Muscle layer of duodenum (tissue), 2 donors: ENCODE results near the gene MRGPRG.

ENCODE experiments used
- H3K27ac ChIP-seq: one replicate; pipeline ENCODE4 v1.7.0; 2013; ENCODE audit warnings: mild to moderate bottlenecking, low read length
- H3K27me3 ChIP-seq: one replicate; pipeline ENCODE4 v1.7.0; 2013; ENCODE audit warnings: low read depth, mild to moderate bottlenecking, control low read depth, low read length
- H3K36me3 ChIP-seq, 2 donors: one replicate each; pipeline ENCODE4 v1.7.0; 2013; ENCODE audit warnings: low read length in 2 of 2, control low read depth in 1 of 2, mild to moderate bottlenecking in 1 of 2; ENCODE audit not compliant: insufficient read depth in 2 of 2, control insufficient read depth in 1 of 2
- H3K4me1 ChIP-seq, 2 donors: one replicate each; pipeline ENCODE4 v1.7.0; 2013; ENCODE audit warnings: low read length in 2 of 2, mild to moderate bottlenecking in 2 of 2, control low read depth in 1 of 2, moderate library complexity in 1 of 2; ENCODE audit not compliant: insufficient read depth in 2 of 2, control insufficient read depth in 1 of 2
- H3K4me3 ChIP-seq, 2 donors: one replicate each; pipeline ENCODE4 v1.7.0; 2013; ENCODE audit warnings: low read length in 2 of 2, low read depth in 1 of 2, mild to moderate bottlenecking in 1 of 2
- H3K9me3 ChIP-seq, 2 donors: one replicate each; pipeline ENCODE4 v1.7.0; 2013; ENCODE audit warnings: low read length in 2 of 2, control low read depth in 1 of 2, mild to moderate bottlenecking in 1 of 2; ENCODE audit not compliant: control insufficient read depth in 1 of 2
- donor health status: healthy.

MRGPRG gene

DNA sequence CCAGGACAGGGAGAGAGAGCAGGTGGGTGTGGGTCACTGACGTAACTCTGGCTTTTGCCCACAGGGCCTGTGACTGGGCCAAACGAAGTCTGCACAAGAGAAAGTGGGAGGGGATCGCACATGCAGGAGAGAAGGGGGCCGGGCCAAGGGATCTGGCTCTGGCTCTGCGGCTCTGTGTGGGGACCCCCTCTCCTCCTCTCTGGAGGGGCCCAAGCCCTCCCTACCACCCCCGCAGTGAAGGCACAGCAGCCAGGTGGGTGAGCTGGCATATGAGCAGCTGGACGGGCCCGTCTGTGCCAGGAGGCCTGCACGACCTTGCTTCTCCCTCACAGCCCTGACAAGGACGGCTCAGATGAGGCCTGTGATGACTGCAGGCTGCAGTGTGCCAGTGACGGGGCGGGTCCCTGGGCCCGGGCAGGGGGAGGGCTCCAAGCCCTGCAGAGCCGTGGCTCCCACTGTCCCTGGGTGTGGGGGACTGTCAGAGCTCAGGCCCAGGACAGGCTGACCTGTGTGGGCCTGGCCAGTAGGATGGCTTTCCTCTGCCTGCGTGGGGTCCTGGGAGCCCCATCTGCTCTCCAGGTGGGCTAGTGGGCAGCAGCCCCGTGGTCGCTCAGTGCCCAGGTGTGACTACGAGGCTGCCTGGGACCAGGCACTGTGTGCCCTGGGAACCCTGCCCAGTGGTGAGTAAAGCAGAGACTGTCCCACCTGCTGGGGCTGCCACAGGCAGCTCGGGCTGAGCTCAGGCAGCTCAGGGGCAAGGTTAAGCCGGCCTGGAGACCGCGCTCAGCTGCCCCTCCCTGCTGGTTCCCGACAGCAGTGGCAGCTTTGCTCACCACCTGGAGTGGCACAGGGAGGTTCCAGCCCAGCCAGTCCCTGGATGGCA is 22.2 kb downstream of the MRGPRG start:
- Histone ChIP-seq H3K27ac (no peak overlapping the region), H3K4me1 (no peaks in the 10 kb centered on the region), H3K36me3 (no peaks in the 10 kb centered on the region), H3K9me3 (no peaks in the 10 kb centered on the region), H3K4me3 (no peak overlapping the region), H3K27me3 (peaks cover 2% of the 10 kb centered on the region)

DNA sequence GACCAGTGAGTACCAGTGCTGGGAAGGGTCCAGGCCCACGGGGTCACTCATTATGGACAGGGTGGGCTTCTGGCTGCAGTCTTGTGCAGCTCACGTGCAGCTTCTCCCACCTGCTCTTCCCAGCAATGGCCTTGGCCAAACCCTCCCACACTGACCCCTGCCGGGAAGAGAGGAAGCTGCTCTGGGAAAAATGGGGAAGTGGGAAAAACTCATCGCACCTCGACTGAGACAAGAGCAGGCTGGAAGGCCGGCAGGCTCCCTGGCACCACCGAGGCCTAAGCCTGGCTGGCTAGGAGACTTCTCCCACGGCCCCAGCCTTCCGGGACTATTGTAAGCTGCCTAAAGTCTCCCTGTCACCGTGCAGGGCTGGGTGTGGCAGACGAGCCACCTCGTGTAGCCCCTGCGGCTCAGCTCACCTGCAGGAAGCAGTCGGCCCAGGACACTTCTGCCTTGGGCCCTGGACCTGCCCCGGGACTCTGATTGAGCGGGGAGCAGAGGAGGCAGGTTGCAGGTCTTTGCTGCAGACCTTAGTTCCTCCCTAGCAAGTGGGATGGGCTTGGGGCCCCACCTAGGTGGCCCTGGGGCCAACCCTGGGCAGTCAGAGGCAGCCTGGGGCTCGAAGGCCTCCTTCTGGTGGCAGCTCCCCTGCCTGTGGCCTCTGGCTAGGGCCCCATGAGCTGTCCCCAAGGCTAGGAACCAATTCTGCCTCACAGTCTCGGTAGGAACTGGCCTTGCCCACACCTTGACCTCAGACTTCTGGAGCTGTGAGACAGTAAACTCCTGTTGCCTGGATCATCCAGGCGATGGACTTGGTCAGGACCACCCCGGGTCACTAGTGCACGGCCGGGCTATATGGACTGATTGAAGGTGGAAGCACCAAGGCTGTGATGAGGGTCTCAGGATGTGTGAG is 23.1 kb downstream of the MRGPRG start:
- H3K27me3 ChIP-seq = no peaks in the 10 kb centered on the region
- H3K4me1 ChIP-seq = no peaks in the 10 kb centered on the region
- no peak overlapping the region for H3K27ac ChIP-seq
- no peaks in the 10 kb centered on the region for H3K36me3 ChIP-seq
- H3K4me3 ChIP-seq = no peak overlapping the region
- H3K9me3 ChIP-seq = no peaks in the 10 kb centered on the region

DNA sequence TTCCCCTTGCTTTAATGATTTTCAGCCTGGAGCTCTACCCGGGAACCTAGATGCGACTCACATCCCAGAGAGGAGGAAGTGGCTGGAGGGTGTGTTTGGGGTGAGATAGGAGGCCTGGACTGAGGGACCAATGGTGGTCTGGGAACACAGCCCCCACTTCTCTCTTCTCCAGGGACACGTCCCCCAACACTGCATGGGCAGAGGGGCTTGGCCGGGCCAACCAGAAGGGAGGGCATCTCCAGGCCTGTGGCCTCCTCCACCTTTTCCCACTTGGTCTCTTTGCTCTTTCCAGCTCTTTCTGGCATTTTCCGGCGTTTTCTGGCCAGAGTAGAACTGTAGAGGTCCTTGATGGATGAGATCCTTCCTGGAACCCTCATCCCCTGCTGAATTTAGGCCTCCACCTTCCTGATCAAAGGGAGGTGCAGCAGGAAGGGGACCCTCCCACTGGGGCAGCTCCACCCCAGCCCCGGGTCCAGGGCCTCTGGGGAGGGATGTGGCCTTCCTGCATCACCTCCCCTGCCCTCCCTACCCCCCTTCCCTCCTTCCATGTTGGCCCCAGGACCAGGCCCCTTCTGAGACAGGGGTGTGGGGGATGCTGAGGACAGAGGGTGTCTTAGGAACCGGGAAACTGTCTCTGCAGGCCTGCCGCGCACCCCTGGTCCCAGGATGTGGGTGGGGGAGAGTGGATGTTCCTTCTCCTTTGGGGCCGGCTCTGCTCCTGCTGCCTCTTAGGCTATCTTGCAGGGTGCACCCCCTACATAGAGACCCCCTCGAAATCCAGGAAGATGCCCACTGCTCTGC is 24.4 kb downstream of the MRGPRG start:
- no peak overlapping the region for H3K4me3 ChIP-seq
- H3K36me3 ChIP-seq = no peaks in the 10 kb centered on the region
- H3K4me1 ChIP-seq = no peaks in the 10 kb centered on the region
- no peaks in the 10 kb centered on the region for H3K9me3 ChIP-seq
- no peak overlapping the region for H3K27ac ChIP-seq
- no peaks in the 10 kb centered on the region for H3K27me3 ChIP-seq

DNA sequence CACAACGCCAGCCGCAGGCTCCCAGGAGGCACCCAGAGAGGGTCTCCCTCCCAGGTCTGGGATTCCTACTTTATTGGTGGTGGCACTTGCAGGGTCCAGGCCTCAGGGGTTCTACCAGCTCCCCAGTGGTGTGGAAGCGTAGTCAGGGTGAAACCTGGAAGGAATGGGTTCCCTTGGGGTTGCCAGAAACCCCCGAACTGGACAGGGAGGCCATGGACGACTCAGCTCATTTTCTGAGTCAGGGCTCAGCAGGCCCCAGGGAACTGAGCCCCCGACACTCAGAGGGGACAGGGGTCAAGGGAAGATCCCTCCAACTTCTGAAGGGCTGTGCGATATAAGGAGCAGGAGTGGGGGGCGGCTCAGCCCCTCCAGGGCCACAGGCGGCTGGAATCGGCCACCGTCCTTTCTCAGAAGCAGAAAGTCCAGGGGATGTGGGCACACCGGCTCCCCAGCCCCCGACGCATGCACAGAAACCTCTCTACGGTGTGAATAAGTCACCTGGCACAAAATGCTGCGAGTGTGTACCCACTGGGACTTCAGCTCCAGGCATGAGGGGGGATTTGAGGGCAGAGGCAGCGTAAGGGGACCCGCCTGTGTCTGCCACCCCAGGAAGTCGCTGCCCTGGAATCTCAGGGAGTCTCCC is 25.1 kb downstream of the MRGPRG start:
- Histone ChIP-seq H3K27me3 (no peaks in the 10 kb centered on the region), H3K4me1 (no peaks in the 10 kb centered on the region), H3K9me3 (no peaks in the 10 kb centered on the region), H3K36me3 (no peaks in the 10 kb centered on the region), H3K27ac (no peak overlapping the region), H3K4me3 (no peak overlapping the region)

DNA sequence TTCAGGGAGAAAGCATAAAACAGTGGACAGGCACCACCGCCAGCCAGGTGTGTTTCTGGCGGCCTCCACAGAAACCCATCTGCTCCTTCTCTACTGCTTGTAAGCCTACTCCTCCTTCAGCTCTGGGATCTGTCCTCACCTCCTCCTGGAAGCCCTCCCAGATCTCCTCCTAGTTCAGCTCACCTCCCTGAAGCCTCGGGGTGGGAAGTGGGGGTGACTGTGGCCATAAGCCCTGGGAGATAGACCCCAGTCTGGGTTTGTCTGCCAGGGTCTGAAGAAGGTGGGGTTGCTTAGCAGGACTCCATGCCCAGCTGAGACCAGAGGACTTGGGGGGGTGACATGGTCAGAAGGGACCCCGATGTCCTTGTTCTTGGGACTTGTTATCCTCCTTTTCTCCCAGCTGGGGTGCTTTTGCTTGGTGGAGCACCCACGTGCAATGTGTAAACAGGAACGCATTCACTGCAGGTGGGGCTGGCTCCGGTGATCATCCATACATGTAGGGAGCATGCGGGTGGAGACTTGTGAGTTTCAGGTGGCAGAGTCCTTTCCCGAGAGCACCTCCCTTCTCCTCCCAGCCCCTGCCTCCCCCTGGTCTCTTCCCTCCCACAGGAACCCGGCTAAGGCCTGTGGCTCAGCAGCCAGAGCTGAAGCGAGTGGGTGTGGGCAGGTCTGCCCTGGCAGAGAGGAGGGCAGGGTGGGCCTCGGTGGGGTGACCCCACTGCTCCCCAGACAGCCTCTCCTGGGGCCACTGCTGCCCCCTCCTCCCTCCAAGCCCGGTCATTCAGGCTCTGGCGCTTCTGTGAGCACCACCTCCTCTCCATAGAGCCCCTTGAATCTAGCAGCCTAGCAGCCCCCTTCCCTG is 25.9 kb downstream of the MRGPRG start:
- H3K4me1 ChIP-seq = no peaks in the 10 kb centered on the region
- H3K4me3 ChIP-seq = no peak overlapping the region
- no peak overlapping the region for H3K27ac ChIP-seq
- H3K27me3 ChIP-seq = no peaks in the 10 kb centered on the region
- H3K9me3 ChIP-seq = no peaks in the 10 kb centered on the region
- no peaks in the 10 kb centered on the region for H3K36me3 ChIP-seq

DNA sequence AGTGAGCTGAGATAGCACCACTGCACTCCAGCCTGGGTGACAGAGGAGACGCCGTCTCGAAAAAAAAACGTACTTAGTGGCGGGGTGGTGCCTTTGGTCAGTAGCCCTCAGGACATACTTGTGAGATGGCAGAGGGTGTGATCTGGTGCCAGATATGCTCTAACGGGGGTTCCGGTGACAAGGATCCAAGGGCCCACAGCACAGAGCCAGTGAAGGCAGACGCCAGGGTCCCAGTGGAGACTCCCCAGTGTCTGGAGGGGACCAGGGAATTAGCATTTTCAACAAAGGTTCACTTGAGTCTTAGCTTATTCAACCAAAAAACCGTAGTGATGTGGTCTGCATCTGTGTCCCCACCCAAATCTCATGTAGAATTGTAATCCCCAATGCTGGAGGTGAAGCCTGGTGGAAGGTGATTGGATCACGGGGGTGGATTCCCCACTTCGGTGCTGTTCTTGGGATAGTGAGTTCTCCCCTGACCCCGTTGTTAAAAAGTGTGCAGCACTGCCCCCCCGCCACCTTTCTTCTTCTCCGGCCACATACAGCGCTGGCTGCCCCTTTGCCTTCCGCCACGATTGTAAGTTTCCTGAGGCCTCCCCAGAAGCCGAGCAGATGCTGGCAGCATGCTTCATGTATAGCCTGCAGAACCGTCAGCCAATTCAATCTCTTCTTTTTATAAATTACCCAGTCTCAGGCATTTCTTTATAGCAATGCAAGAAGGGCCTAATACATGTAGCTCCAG is 26.9 kb downstream of the MRGPRG start:
- Histone ChIP-seq H3K27me3 (no peaks in the 10 kb centered on the region), H3K4me1 (no peaks in the 10 kb centered on the region), H3K9me3 (no peaks in the 10 kb centered on the region), H3K4me3 (no peak overlapping the region), H3K27ac (no peak overlapping the region), H3K36me3 (no peaks in the 10 kb centered on the region)

DNA sequence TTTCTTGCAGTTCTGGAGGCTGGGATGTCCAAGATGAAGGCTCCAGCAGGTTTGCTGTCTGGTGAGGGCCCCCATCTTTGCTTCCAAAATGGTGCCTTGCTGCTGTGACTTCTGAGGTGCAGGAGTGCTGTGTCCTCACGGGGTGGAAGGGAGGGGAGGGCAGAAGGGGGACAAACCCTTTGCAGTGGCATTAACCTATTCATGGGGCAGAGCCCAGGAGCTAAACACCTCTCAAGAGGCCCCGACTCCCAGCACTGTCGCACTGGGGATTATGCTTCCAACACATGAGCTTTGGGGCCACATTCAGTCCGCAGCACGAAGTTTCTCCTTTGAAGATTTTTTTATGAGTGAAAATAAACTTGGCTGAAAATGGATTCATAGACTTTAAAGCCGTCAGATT is 28.0 kb downstream of the MRGPRG start:
- Histone ChIP-seq H3K9me3 (no peaks in the 10 kb centered on the region), H3K4me1 (no peaks in the 10 kb centered on the region), H3K27me3 (no peaks in the 10 kb centered on the region), H3K36me3 (no peaks in the 10 kb centered on the region), H3K27ac (no peak overlapping the region), H3K4me3 (no peak overlapping the region)

DNA sequence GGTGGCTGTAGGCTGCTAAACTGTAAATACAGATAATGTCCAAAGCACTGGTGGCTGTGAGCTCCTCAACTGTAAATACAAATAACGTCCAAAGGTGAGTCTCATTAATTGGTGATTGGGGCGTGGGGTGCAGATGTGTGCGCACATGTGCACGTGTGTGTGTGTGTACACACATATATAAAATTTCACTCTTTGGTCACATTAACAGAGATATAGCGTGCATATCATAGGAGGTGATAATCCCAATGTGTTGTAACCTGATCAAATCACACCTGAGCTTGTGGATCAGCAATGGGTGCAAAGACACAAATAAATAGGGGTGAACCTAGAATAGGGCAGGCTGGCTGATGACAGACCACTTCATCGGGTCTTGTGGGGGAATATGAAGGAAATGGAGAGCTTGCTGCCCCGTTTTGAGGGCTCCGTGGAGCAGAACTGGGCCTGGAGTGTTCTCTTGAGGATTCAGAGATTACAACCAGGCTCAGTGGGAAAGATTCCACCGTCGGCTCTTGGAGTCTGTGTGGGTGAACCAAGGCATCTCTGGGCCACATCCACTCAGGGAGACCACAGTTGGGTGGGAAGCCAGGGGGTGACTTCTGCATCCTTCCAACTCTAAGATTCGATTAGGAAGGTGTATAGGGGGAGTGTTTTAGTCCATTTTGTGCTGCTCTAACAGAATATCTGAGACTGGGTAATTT is 28.6 kb downstream of the MRGPRG start:
- H3K4me1 ChIP-seq = no peaks in the 10 kb centered on the region
- H3K36me3 ChIP-seq = no peaks in the 10 kb centered on the region

DNA sequence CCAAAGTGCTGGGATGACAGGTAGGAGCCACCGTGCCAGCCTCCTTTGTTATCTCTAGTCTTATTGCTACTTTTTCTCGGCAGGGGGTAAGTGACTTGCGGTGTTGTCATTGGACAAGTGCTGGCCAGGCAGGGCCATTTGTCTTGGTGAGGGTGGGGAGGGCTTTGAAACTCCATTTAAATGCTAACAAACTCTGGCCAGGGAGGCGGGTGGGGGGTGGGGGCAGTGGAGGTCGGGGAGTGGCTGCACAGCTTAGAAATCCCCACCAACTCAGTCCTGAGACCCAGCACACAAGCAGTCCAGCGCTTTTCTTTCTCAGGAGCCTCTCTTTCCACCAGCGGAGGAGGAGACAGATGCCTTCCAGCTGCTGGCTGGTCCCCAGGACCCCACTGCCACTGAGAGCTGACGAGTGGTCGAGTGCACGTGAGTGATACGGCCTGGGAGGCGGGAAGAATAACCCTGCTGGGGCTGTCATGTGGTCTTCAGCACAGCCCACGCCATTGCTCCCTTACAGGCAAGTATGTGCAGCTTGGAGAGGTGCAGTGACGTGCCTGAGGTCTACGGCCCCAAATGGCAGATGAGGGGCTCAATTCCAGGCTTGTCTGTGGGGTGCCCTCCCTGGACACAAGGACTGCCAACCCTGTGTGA is 29.3 kb downstream of the MRGPRG start:
- H3K36me3 ChIP-seq = no peaks in the 10 kb centered on the region
- no peaks in the 10 kb centered on the region for H3K9me3 ChIP-seq
- H3K27ac ChIP-seq = no peak overlapping the region
- H3K27me3 ChIP-seq = no peaks in the 10 kb centered on the region
- no peaks in the 10 kb centered on the region for H3K4me1 ChIP-seq
- H3K4me3 ChIP-seq = no peak overlapping the region

More for the DNA sequence above, 28.6 kb downstream of the MRGPRG start:
- H3K4me3 ChIP-seq = no peak overlapping the region
- H3K27ac ChIP-seq = no peak overlapping the region
- no peaks in the 10 kb centered on the region for H3K27me3 ChIP-seq
- H3K9me3 ChIP-seq = no peaks in the 10 kb centered on the region
